Liver (tissue), 3 donors: ENCODE results near the gene ZNF493.

Experiments used
- ATF3 ChIP-seq: IDR thresholded peaks from 2 replicates; pipeline ENCODE4 v1.6.1; 2016; ENCODE audit warnings: antibody characterized with exemption
- CTCF ChIP-seq: fragments of 150-350 bp; IDR thresholded peaks from 2 replicates; pipeline ENCODE4 v1.5.1; 2017; ENCODE audit warnings: improper control_type of control experiment, low read depth, low read length; ENCODE audit not compliant: missing input control
- FOXA1 ChIP-seq: IDR thresholded peaks from 2 replicates; pipeline ENCODE4 v1.6.1; 2016; ENCODE audit warnings: antibody characterized with exemption
- GABPA ChIP-seq, 2 donors: IDR thresholded peaks in 1 of 2; conservative IDR thresholded peaks in 1 of 2; 2 replicates each; pipeline ENCODE4 v1.6.1; 2016; ENCODE audit warnings: antibody characterized with exemption in 2 of 2, mild to moderate bottlenecking in 1 of 2, moderate library complexity in 1 of 2
- HNF4A ChIP-seq, 2 donors: conservative IDR thresholded peaks; 2 replicates each; pipeline ENCODE4 v1.6.1; 2016; ENCODE audit warnings: antibody characterized with exemption in 2 of 2, mild to moderate bottlenecking in 2 of 2
- NR2F2 ChIP-seq: IDR thresholded peaks from 2 replicates; pipeline ENCODE4 v1.6.1; 2016; ENCODE audit warnings: antibody characterized with exemption
- RAD21 ChIP-seq, 2 donors: IDR thresholded peaks; 2 replicates each; pipeline ENCODE4 v1.6.1; 2016; ENCODE audit warnings: antibody characterized with exemption in 2 of 2, mild to moderate bottlenecking in 2 of 2
- REST ChIP-seq: IDR thresholded peaks from 2 replicates; pipeline ENCODE4 v1.6.1; 2016; ENCODE audit warnings: antibody characterized with exemption, mild to moderate bottlenecking
- SP1 ChIP-seq: IDR thresholded peaks from 2 replicates; pipeline ENCODE4 v1.6.1; 2018; ENCODE audit warnings: antibody characterized with exemption, mild to moderate bottlenecking
- TAF1 ChIP-seq: conservative IDR thresholded peaks from 2 replicates; pipeline ENCODE4 v1.6.1; 2016; ENCODE audit warnings: antibody characterized with exemption, mild to moderate bottlenecking
- ZBTB33 ChIP-seq: IDR thresholded peaks from 2 replicates; pipeline ENCODE4 v1.6.1; 2016; ENCODE audit warnings: antibody characterized with exemption
- TF ChIP-seq, protein P1 (sequence below): IDR thresholded peaks from 2 replicates; pipeline ENCODE4 v1.6.1; 2016; ENCODE audit warnings: antibody characterized with exemption
- donor health status: healthy.
- donor health status: healthy.

DNA sequence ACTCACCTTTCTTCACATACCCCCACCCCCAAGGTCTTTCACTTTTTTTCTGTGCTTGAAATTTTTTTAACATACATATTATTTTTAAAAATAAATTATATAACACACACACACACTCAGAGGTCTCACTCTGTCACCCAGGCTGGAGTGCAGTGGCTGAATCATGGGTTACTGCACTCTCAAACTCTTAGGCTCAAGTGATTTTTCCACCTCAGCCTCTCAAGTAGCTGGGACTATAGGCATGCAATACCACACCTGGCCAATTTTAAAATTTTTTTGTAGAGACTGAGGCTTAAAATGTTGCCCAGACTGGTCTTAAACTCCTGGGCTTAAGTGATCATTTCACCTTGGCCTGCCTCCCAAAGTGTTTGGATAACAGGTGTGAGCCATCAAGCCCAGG lies 75.6 kb downstream of the ZNF493 start:
- TF ChIP-seq CTCF: no peak
- TF ChIP-seq ATF3: no peak
- no peak for TF ChIP-seq REST
- no peak for TF ChIP-seq SP1
- no peak for TF ChIP-seq FOXA1
- no peak for TF ChIP-seq TAF1
- no peak for TF ChIP-seq GABPA (IDR thresholded peaks at IDR 0.05 in 1 of 2, conservative IDR thresholded peaks at IDR 0.05 in 1 of 2)
- TF ChIP-seq NR2F2: no peak
- no peak for TF ChIP-seq ZBTB33
- no peak for TF ChIP-seq RAD21 (IDR thresholded peaks at IDR 0.05)
- no peak for TF ChIP-seq HNF4A (conservative IDR thresholded peaks at IDR 0.05)
- TF ChIP-seq, protein P1, sequence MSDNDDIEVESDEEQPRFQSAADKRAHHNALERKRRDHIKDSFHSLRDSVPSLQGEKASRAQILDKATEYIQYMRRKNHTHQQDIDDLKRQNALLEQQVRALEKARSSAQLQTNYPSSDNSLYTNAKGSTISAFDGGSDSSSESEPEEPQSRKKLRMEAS: no peak
